ENCODE measurements around the gene AXDND1.

AXDND1 gene

GRCh38 chr1:179325836-179326235 lies 39.9 kb upstream of the AXDND1 start:
- no peak for DNase-seq (ENCODE audit: low read depth, low spot score)
- ChIA-PET POLR2A (interaction anchor here (1.1 kb wide), 1 partner anchor 32 kb away, joined by 3 read pairs; the partner anchor contains the start of gene SOAT1), CTCF (interaction anchor here (1.2 kb wide), 1 partner anchor 205 kb away, joined by 3 read pairs; no protein-coding TSS in a partner anchor)
- TF ChIP-seq CTCF (IDR thresholded peaks at IDR 0.05; ENCODE audit: insufficient read depth, low read length, missing control alignments) = no peak
- no peak overlapping the region for H3K4me3 ChIP-seq (ENCODE audit: low read depth, low read length)

GRCh38 chr1:179326746-179327145 lies 39.0 kb upstream of the AXDND1 start:
- CTCF ChIA-PET = interaction anchor here (0.8 kb wide), 1 partner anchor 75 kb away, joined by 3 read pairs; no protein-coding TSS in a partner anchor
- POLR2A ChIA-PET = interaction anchor here (1.1 kb wide), 1 partner anchor 33 kb away, joined by 3 read pairs; the partner anchor contains the start of gene SOAT1
- no peak for DNase-seq (ENCODE audit: low read depth, low spot score)
- H3K4me3 ChIP-seq (ENCODE audit: low read depth, low read length) = no peak overlapping the region
- no peak for TF ChIP-seq CTCF (IDR thresholded peaks at IDR 0.05; ENCODE audit: insufficient read depth, low read length, missing control alignments)

- no peak for TF ChIP-seq CTCF (IDR thresholded peaks at IDR 0.05; ENCODE audit: insufficient read depth, low read length, missing control alignments)
- no peak for DNase-seq (ENCODE audit: low read depth, low spot score)
- ChIA-PET POLR2A (no interaction called here), CTCF (interaction anchor here (0.8 to 1.2 kb wide), 2 partner anchors 75 to 76 kb away, joined by 3 to 4 read pairs; no protein-coding TSS in a partner anchor)
- H3K4me3 ChIP-seq (ENCODE audit: low read depth, low read length) = no peak overlapping the region
Measured at GRCh38 chr1:179327196-179327595, 38.6 kb upstream of the AXDND1 start.

- ChIA-PET CTCF (interaction anchor here (1.2 kb wide), 1 partner anchor 76 kb away, joined by 4 read pairs; no protein-coding TSS in a partner anchor), POLR2A (no interaction called here)
- no peak for DNase-seq (ENCODE audit: low read depth, low spot score)
- TF ChIP-seq CTCF (IDR thresholded peaks at IDR 0.05; ENCODE audit: insufficient read depth, low read length, missing control alignments) = no peak
- no peak overlapping the region for H3K4me3 ChIP-seq (ENCODE audit: low read depth, low read length)
Measured at GRCh38 chr1:179327679-179328078, 38.1 kb upstream of the AXDND1 start.

GRCh38 chr1:179329862-179330261 lies 35.9 kb upstream of the AXDND1 start:
- ChIA-PET POLR2A (no interaction called here), CTCF (no interaction called here)
- TF ChIP-seq CTCF (IDR thresholded peaks at IDR 0.05; ENCODE audit: insufficient read depth, low read length, missing control alignments) = no peak
- no peak overlapping the region for H3K4me3 ChIP-seq (ENCODE audit: low read depth, low read length)
- DNase-seq (ENCODE audit: low read depth, low spot score) = no peak

GRCh38 chr1:179334440-179334839 lies 31.3 kb upstream of the AXDND1 start:
- ChIA-PET POLR2A (no interaction called here), CTCF (no interaction called here)
- no peak for DNase-seq (ENCODE audit: low read depth, low spot score)
- no peak overlapping the region for H3K4me3 ChIP-seq (ENCODE audit: low read depth, low read length)
- no peak for TF ChIP-seq CTCF (IDR thresholded peaks at IDR 0.05; ENCODE audit: insufficient read depth, low read length, missing control alignments)
